ENCODE measurements around the gene GNAT2.

GNAT2 gene

DNA sequence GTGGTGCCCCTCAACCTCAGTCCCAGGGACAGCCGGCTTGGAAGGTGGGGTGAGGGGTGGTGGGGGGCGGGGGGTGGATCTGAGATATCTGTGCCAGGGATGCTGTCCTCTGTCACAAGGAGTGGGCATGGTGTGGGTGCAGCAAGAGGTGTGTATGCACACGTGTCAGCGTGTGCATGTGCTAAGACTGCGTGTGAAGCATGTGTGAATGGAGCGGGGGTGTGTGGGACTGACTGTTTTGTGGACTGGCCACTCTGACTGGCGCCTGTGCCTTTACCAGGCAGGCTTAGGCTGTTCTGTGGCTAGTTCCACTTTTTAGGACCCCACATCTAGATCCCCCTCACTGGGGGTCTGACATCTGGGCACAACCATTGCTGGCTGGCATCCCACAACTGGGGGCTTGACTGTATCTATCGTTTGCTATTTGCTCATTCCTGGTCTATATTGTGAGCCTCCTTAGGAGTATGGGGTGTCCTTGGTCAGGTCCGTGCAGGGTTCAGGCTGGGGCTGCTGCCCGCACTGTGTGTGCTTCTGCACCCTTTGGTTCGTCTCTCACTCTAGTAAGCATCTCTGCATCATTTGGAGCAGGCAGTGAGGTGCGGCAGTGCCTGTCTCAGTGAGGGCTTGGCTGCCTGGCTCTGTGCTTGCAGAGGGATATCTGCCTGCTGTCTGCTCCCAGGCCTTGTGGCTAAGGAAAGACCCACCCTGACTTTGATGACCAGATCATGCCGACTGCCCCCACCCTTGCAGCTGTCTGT is 2.1 kb upstream of the GNAT2 start (continued):
- TF ChIP-seq, protein P1, sequence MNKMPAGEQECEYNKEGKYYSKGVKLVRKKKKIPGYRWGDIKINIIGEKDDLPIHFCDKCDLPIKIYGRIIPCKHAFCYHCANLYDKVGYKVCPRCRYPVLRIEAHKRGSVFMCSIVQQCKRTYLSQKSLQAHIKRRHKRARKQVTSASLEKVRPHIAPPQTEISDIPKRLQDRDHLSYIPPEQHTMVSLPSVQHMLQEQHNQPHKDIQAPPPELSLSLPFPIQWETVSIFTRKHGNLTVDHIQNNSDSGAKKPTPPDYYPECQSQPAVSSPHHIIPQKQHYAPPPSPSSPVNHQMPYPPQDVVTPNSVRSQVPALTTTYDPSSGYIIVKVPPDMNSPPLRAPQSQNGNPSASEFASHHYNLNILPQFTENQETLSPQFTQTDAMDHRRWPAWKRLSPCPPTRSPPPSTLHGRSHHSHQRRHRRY (tag by site-specific recombination; IDR thresholded peaks at IDR 0.05): no peak
- TF ChIP-seq ZNF677 (tag by site-specific recombination; IDR thresholded peaks at IDR 0.05): no peak
- no peak for TF ChIP-seq ZNF510 (tag by site-specific recombination; IDR thresholded peaks at IDR 0.05; ENCODE audit: insufficient replicate concordance)
- TF ChIP-seq, protein P2, sequence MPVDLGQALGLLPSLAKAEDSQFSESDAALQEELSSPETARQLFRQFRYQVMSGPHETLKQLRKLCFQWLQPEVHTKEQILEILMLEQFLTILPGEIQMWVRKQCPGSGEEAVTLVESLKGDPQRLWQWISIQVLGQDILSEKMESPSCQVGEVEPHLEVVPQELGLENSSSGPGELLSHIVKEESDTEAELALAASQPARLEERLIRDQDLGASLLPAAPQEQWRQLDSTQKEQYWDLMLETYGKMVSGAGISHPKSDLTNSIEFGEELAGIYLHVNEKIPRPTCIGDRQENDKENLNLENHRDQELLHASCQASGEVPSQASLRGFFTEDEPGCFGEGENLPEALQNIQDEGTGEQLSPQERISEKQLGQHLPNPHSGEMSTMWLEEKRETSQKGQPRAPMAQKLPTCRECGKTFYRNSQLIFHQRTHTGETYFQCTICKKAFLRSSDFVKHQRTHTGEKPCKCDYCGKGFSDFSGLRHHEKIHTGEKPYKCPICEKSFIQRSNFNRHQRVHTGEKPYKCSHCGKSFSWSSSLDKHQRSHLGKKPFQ (tag by site-specific recombination; IDR thresholded peaks at IDR 0.05): no peak
- no peak for TF ChIP-seq RBAK (tag by site-specific recombination; IDR thresholded peaks at IDR 0.05)

DNA sequence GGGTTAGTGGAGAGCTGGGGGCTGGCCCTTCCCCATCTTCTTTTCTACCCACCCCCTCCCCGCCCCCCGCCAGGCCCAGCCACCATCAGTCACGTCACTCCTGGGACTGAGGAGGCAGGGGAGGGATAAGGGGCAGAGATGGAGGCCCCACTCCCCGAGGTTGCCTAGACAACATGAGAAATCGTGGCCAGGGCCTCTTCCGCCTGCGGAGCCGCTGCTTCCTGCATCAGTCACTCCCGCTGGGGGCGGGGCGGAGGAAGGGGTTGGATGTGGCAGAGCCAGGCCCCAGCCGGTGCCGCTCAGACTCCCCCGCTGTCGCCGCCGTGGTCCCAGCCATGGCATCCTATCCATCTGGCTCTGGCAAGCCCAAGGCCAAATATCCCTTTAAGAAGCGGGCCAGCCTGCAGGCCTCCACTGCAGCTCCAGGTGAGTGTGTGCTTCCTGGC is 1.4 kb upstream of the GNAT2 start:
- no peaks in the 10 kb centered on the region for H3K9me3 ChIP-seq (ENCODE audit: control insufficient read depth, insufficient read depth, low read depth, low read length)
- peak overlapping the region; percentile 78; the same call in 1 of the 2 replicates for H3K27ac ChIP-seq (ENCODE audit: extremely low read depth, low read depth, low read length)
- H3K36me3 ChIP-seq (ENCODE audit: control insufficient read depth in 2 of 2, insufficient read depth in 1 of 2, low read length in 2 of 2): peaks cover 0 to 8% of the 10 kb centered on the region in 2 experiments; a peak in 1 of 3 replicates
- ChIA-PET CTCF (interaction anchor here (0.6 to 2.0 kb wide), 7 partner anchors 30 to 520 kb away, joined by 3 to 18 read pairs (median 4); partner anchors contain the start of genes AHCYL1 and GNAI3), POLR2A (interaction anchor here (0.9 to 2.4 kb wide), 4 partner anchors 9 to 74 kb away, joined by 3 to 29 read pairs (median 3); partner anchors contain the start of gene GNAI3)
- peaks cover 4% of the 10 kb centered on the region; the same call in 1 of the 2 replicates for H3K4me1 ChIP-seq (ENCODE audit: control insufficient read depth, insufficient read depth, low read length)
- H3K4me3 ChIP-seq (ENCODE audit: low read depth, low read length): peak overlapping the region; percentile 73
- no peak for TF ChIP-seq MZF1 (tag by site-specific recombination; IDR thresholded peaks at IDR 0.05; ENCODE audit: borderline replicate concordance)
- peak; percentile 9; the same call in 1 of the 2 replicates for TF ChIP-seq EGR2 (tag by site-specific recombination; IDR thresholded peaks at IDR 0.05; ENCODE audit: low read depth)
- TF ChIP-seq, protein P3, sequence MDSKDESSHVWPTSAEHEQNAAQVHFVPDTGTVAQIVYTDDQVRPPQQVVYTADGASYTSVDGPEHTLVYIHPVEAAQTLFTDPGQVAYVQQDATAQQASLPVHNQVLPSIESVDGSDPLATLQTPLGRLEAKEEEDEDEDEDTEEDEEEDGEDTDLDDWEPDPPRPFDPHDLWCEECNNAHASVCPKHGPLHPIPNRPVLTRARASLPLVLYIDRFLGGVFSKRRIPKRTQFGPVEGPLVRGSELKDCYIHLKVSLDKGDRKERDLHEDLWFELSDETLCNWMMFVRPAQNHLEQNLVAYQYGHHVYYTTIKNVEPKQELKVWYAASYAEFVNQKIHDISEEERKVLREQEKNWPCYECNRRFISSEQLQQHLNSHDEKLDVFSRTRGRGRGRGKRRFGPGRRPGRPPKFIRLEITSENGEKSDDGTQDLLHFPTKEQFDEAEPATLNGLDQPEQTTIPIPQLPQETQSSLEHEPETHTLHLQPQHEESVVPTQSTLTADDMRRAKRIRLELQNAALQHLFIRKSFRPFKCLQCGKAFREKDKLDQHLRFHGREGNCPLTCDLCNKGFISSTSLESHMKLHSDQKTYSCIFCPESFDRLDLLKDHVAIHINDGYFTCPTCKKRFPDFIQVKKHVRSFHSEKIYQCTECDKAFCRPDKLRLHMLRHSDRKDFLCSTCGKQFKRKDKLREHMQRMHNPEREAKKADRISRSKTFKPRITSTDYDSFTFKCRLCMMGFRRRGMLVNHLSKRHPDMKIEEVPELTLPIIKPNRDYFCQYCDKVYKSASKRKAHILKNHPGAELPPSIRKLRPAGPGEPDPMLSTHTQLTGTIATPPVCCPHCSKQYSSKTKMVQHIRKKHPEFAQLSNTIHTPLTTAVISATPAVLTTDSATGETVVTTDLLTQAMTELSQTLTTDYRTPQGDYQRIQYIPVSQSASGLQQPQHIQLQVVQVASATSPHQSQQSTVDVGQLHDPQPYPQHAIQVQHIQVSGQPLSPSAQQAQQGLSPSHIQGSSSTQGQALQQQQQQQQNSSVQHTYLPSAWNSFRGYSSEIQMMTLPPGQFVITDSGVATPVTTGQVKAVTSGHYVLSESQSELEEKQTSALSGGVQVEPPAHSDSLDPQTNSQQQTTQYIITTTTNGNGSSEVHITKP (tag by site-specific recombination; IDR thresholded peaks at IDR 0.05): peak; percentile 89
- no peak for TF ChIP-seq ZNF266 (tag by site-specific recombination; IDR thresholded peaks at IDR 0.05; ENCODE audit: low read depth)
- peak; percentile 70 for TF ChIP-seq KLF9 (tag by site-specific recombination; IDR thresholded peaks at IDR 0.05; ENCODE audit: low read depth)
- no peak for TF ChIP-seq ZNF248 (tag by site-specific recombination; IDR thresholded peaks at IDR 0.05)
- TF ChIP-seq, protein P4, sequence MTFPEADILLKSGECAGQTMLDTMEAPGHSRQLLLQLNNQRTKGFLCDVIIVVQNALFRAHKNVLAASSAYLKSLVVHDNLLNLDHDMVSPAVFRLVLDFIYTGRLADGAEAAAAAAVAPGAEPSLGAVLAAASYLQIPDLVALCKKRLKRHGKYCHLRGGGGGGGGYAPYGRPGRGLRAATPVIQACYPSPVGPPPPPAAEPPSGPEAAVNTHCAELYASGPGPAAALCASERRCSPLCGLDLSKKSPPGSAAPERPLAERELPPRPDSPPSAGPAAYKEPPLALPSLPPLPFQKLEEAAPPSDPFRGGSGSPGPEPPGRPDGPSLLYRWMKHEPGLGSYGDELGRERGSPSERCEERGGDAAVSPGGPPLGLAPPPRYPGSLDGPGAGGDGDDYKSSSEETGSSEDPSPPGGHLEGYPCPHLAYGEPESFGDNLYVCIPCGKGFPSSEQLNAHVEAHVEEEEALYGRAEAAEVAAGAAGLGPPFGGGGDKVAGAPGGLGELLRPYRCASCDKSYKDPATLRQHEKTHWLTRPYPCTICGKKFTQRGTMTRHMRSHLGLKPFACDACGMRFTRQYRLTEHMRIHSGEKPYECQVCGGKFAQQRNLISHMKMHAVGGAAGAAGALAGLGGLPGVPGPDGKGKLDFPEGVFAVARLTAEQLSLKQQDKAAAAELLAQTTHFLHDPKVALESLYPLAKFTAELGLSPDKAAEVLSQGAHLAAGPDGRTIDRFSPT (tag by site-specific recombination; IDR thresholded peaks at IDR 0.05): peak; percentile 70; the same call in 1 of the 2 replicates
- TF ChIP-seq FEZF1 (tag by site-specific recombination; IDR thresholded peaks at IDR 0.05): no peak
- TF ChIP-seq ZNF426 (tag by site-specific recombination; IDR thresholded peaks at IDR 0.05): no peak
- TF ChIP-seq ZNF10 (tag by site-specific recombination; IDR thresholded peaks at IDR 0.05): no peak
- TF ChIP-seq ZNF202 (tag by site-specific recombination; IDR thresholded peaks at IDR 0.05; ENCODE audit: borderline replicate concordance): no peak
- TF ChIP-seq GLI2 (tag by site-specific recombination; IDR thresholded peaks at IDR 0.05; ENCODE audit: borderline replicate concordance, low read depth): no peak
- TF ChIP-seq, protein P5, sequence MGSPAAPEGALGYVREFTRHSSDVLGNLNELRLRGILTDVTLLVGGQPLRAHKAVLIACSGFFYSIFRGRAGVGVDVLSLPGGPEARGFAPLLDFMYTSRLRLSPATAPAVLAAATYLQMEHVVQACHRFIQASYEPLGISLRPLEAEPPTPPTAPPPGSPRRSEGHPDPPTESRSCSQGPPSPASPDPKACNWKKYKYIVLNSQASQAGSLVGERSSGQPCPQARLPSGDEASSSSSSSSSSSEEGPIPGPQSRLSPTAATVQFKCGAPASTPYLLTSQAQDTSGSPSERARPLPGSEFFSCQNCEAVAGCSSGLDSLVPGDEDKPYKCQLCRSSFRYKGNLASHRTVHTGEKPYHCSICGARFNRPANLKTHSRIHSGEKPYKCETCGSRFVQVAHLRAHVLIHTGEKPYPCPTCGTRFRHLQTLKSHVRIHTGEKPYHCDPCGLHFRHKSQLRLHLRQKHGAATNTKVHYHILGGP (tag by site-specific recombination; IDR thresholded peaks at IDR 0.05): no peak
- TF ChIP-seq ZNF133 (tag by site-specific recombination; IDR thresholded peaks at IDR 0.05): no peak
- no peak for TF ChIP-seq ZSCAN23 (tag by site-specific recombination; IDR thresholded peaks at IDR 0.05)
- TF ChIP-seq, protein P6, sequence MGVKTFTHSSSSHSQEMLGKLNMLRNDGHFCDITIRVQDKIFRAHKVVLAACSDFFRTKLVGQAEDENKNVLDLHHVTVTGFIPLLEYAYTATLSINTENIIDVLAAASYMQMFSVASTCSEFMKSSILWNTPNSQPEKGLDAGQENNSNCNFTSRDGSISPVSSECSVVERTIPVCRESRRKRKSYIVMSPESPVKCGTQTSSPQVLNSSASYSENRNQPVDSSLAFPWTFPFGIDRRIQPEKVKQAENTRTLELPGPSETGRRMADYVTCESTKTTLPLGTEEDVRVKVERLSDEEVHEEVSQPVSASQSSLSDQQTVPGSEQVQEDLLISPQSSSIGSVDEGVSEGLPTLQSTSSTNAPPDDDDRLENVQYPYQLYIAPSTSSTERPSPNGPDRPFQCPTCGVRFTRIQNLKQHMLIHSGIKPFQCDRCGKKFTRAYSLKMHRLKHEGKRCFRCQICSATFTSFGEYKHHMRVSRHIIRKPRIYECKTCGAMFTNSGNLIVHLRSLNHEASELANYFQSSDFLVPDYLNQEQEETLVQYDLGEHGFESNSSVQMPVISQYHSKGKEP (tag by site-specific recombination; IDR thresholded peaks at IDR 0.05): no peak
